GM12875 (cell line): ENCODE results near the gene GRIK2.

Source experiments
- H3K4me3 ChIP-seq: one replicate; pipeline ENCODE4 v1.5.1; 2011; ENCODE audit warnings: low read depth, low read length, control low read depth
- CTCF ChIP-seq: IDR thresholded peaks from 2 replicates; pipeline ENCODE4 v1.5.1; 2011; ENCODE audit warnings: low read depth, mild to moderate bottlenecking, control low read depth, inconsistent platforms, low read length, moderate library complexity, borderline replicate concordance; ENCODE audit not compliant: insufficient read depth

The GRIK2 gene

GRCh38 chr6:101887532-101887931, 494.0 kb downstream of the GRIK2 start:
- no peak for TF ChIP-seq CTCF
- no peak overlapping the region for H3K4me3 ChIP-seq

GRCh38 chr6:101907356-101908217, 514.1 kb downstream of the GRIK2 start:
- no peak for TF ChIP-seq CTCF
- H3K4me3 ChIP-seq: no peak overlapping the region

GRCh38 chr6:101909366-101909765, 515.9 kb downstream of the GRIK2 start:
- no peak for TF ChIP-seq CTCF

GRCh38 chr6:101912311-101912710, 518.8 kb downstream of the GRIK2 start:
- TF ChIP-seq CTCF: no peak

More at GRCh38 chr6:101909366-101909765, 515.9 kb downstream of the GRIK2 start:
- no peak overlapping the region for H3K4me3 ChIP-seq

GRCh38 chr6:101918471-101918870, 525.0 kb downstream of the GRIK2 start:
- no peak overlapping the region for H3K4me3 ChIP-seq
- no peak for TF ChIP-seq CTCF

More at GRCh38 chr6:101912311-101912710, 518.8 kb downstream of the GRIK2 start:
- H3K4me3 ChIP-seq: no peak overlapping the region

GRCh38 chr6:101921829-101922450, 528.4 kb downstream of the GRIK2 start:
- TF ChIP-seq CTCF: no peak

GRCh38 chr6:101926149-101926925, 532.8 kb downstream of the GRIK2 start:
- no peak overlapping the region for H3K4me3 ChIP-seq
- TF ChIP-seq CTCF: no peak

More at GRCh38 chr6:101921829-101922450, 528.4 kb downstream of the GRIK2 start:
- H3K4me3 ChIP-seq: no peak overlapping the region
